NCI-H1048 (cell line): ENCODE data around the gene EFHD2.
"Not testable (repeated sequence)": the region's sequence is repeated elsewhere in the genome, so short reads cannot be mapped to it uniquely, and the experiment has no call there.

Experiments used
- DNase-seq: peaks from one replicate; lab custom pipeline; 2025; lab: John Stamatoyannopoulos, UW

EFHD2 gene

GRCh38 chr1:15452866-15453571, 43.3 kb downstream of the EFHD2 start:
- no peak for DNase-seq

GRCh38 chr1:15453734-15454133, 44.0 kb downstream of the EFHD2 start:
- DNase-seq = no peak

GRCh38 chr1:15454256-15454655, 44.6 kb downstream of the EFHD2 start:
- DNase-seq = no peak

- DNase-seq = no peak
These were observed 45.8 kb downstream of the EFHD2 start for GRCh38 chr1:15455522-15455921.

- DNase-seq = no peak
These were observed 46.7 kb downstream of the EFHD2 start, which contains the start of gene CELA2A for GRCh38 chr1:15456313-15456954. CELA2A (plus strand) TSS chr1:15456732; CDS start chr1:15456754, 22 bp downstream.

- DNase-seq = no peak
These were observed 47.9 kb downstream of the EFHD2 start for GRCh38 chr1:15457585-15457984.

- not testable (repeated sequence) for DNase-seq
These were observed 48.7 kb downstream of the EFHD2 start for GRCh38 chr1:15458388-15458787.

- DNase-seq = no peak
These were observed 50.4 kb downstream of the EFHD2 start for GRCh38 chr1:15459771-15460707.

GRCh38 chr1:15460708-15461095, 51.0 kb downstream of the EFHD2 start:
- no peak for DNase-seq

- not testable (repeated sequence) for DNase-seq
These were observed 53.5 kb downstream of the EFHD2 start for GRCh38 chr1:15463064-15463800.

- DNase-seq = not testable (repeated sequence)
These were observed 54.2 kb downstream of the EFHD2 start for GRCh38 chr1:15463926-15464322.

- DNase-seq = no peak
These were observed 56.0 kb downstream of the EFHD2 start for GRCh38 chr1:15465674-15466073.

- DNase-seq = not testable (repeated sequence)
These were observed 57.4 kb downstream of the EFHD2 start for GRCh38 chr1:15466955-15467625.

GRCh38 chr1:15468145-15468544, 58.5 kb downstream of the EFHD2 start:
- no peak for DNase-seq

GRCh38 chr1:15469361-15469760, 59.7 kb downstream of the EFHD2 start:
- DNase-seq = no peak

- DNase-seq = not testable (repeated sequence)
These were observed 60.2 kb downstream of the EFHD2 start for GRCh38 chr1:15469821-15470448.

GRCh38 chr1:15471067-15471466, 61.4 kb downstream of the EFHD2 start:
- not testable (repeated sequence) for DNase-seq

- not testable (repeated sequence) for DNase-seq
These were observed 62.0 kb downstream of the EFHD2 start for GRCh38 chr1:15471723-15472122.

GRCh38 chr1:15472587-15472986, 62.9 kb downstream of the EFHD2 start:
- no peak for DNase-seq

GRCh38 chr1:15475752-15476314, 66.1 kb downstream of the EFHD2 start, which contains the start of gene CELA2B:
CELA2B (plus strand) TSS chr1:15476104; CDS start chr1:15476126, 22 bp downstream.
- no peak for DNase-seq
